Astrocyte of the spinal cord (primary cell): ENCODE data around the gene PCSK5.
A peak's percentile ranks its signal among the peaks of the same experiment; 100 is the strongest.
"Not testable (repeated sequence)": the region's sequence is repeated elsewhere in the genome, so short reads cannot be mapped to it uniquely, and the experiment has no call there.

Source experiments
- DNase-seq: peaks from one replicate; pipeline ENCODE4 v3.0.0; 2011; ENCODE audit warnings: low read depth, low spot score
- H3K4me3 ChIP-seq: 2 replicates; pipeline ENCODE4 v1.5.1; 2011; ENCODE audit warnings: low read depth, mild to moderate bottlenecking, low read length, moderate library complexity
- CTCF ChIP-seq: IDR thresholded peaks from 2 replicates; pipeline ENCODE4 v1.5.1; 2012; ENCODE audit warnings: low read depth, mild to moderate bottlenecking, low read length, inconsistent platforms
- in situ Hi-C: cut with HindIII; loops from 2 replicates; pipeline ENCODE4 v1.10.0; 2017; ENCODE audit warnings: low sequenced_read_pairs

PCSK5 gene

GRCh38 chr9:76296561-76297310, 406.3 kb downstream of the PCSK5 start:
- TF ChIP-seq CTCF = no peak
- in situ Hi-C loops = no loop called here
- H3K4me3 ChIP-seq = no peak overlapping the region
- DNase-seq = no peak

- DNase-seq = peak; percentile 26
- TF ChIP-seq CTCF = no peak
- in situ Hi-C loops = no loop called here
- no peak overlapping the region for H3K4me3 ChIP-seq
These were observed 407.3 kb downstream of the PCSK5 start for GRCh38 chr9:76297721-76298239.

GRCh38 chr9:76298521-76299144, 408.2 kb downstream of the PCSK5 start:
- DNase-seq = no peak
- H3K4me3 ChIP-seq = no peak overlapping the region
- no peak for TF ChIP-seq CTCF
- in situ Hi-C loops = no loop called here

GRCh38 chr9:76302543-76302942, 412.1 kb downstream of the PCSK5 start:
- no peak for DNase-seq
- in situ Hi-C loops = no loop called here
- no peak for TF ChIP-seq CTCF
- no peak overlapping the region for H3K4me3 ChIP-seq

- TF ChIP-seq CTCF = peak; percentile 46
- H3K4me3 ChIP-seq = no peak overlapping the region
- in situ Hi-C loops = no loop called here
- DNase-seq = peak; percentile 67
These were observed 412.6 kb downstream of the PCSK5 start for GRCh38 chr9:76302947-76303550.

- in situ Hi-C loops, DNase-seq: not testable (repeated sequence)
- peak; percentile 39 for TF ChIP-seq CTCF
These were observed 416.6 kb downstream of the PCSK5 start for GRCh38 chr9:76307047-76307446.

More at GRCh38 chr9:76307047-76307446, 416.6 kb downstream of the PCSK5 start:
- H3K4me3 ChIP-seq = not testable (repeated sequence)
